CD4-positive, CD25-positive, alpha-beta regulatory T cell (primary cell): Measurements from ENCODE around the gene CARD19. TPM values are rescaled to one million over a fixed set of nuclear protein-coding genes. Genes with fewer than 3 reads are reported as not detected.
"Not testable (repeated sequence)": the region's sequence is repeated elsewhere in the genome, so short reads cannot be mapped to it uniquely, and the experiment has no call there.

Experiments used
- ATAC-seq, 2 donors: fragments of 150-1000 bp; cut with Tn5 transposase; one replicate each; pipeline ENCODE4 v1.10.0; 2021; ENCODE audit warnings: low read depth in 2 of 2, moderate number of reproducible peaks in 2 of 2, moderate library complexity in 1 of 2
- DNase-seq, 3 donors: peaks; one replicate each; pipeline versions ENCODE4 v3.0.0 to v3.0.0-alpha.2; 2012 to 2022; ENCODE audit warnings: mixed read lengths in 1 of 3
- H3K27ac ChIP-seq: one replicate; pipeline ENCODE4 v1.7.0; 2013; ENCODE audit warnings: mild to moderate bottlenecking, low read length; ENCODE audit not compliant: insufficient read depth, poor library complexity, severe bottlenecking
- H3K27me3 ChIP-seq: one replicate; pipeline ENCODE4 v1.7.0; 2013; ENCODE audit warnings: low read length; ENCODE audit not compliant: control insufficient read depth, insufficient read depth
- H3K36me3 ChIP-seq: one replicate; pipeline ENCODE4 v1.7.0; 2013; ENCODE audit warnings: mild to moderate bottlenecking, low read length, moderate library complexity; ENCODE audit not compliant: control insufficient read depth, insufficient read depth
- H3K4me1 ChIP-seq: 2 replicates; pipeline ENCODE4 v1.7.0; 2013; ENCODE audit warnings: mild to moderate bottlenecking, low read length; ENCODE audit not compliant: insufficient read depth, control insufficient read depth, poor library complexity, severe bottlenecking
- H3K4me3 ChIP-seq: one replicate; pipeline ENCODE4 v1.7.0; 2013; ENCODE audit warnings: low read depth, mild to moderate bottlenecking, low read length, moderate library complexity
- H3K9me3 ChIP-seq, 2 experiments: 1 replicate in 1 of 2; 2 replicates in 1 of 2; pipeline ENCODE4 v1.7.0; 2013; ENCODE audit warnings: low read length in 2 of 2, mild to moderate bottlenecking in 1 of 2, moderate library complexity in 1 of 2; ENCODE audit not compliant: control insufficient read depth in 2 of 2
- H3K27ac Mint-ChIP-seq, 3 donors: one replicate each; pipeline ENCODE4 v1.8.0; 2020 to 2022; ENCODE audit warnings: mild to moderate bottlenecking in 3 of 3, mixed read lengths in 3 of 3, moderate library complexity in 2 of 3
- H3K27me3 Mint-ChIP-seq: one replicate; pipeline ENCODE4 v1.8.0; 2022; ENCODE audit warnings: mild to moderate bottlenecking, mixed read lengths
- H3K36me3 Mint-ChIP-seq: one replicate; pipeline ENCODE4 v1.8.0; 2020; ENCODE audit warnings: mixed read lengths
- H3K4me1 Mint-ChIP-seq, 4 donors: one replicate each; pipeline ENCODE4 v1.8.0; 2020 to 2022; ENCODE audit warnings: mixed read lengths in 4 of 4, mild to moderate bottlenecking in 1 of 4
- H3K4me3 Mint-ChIP-seq, 4 donors: one replicate each; pipeline ENCODE4 v1.8.0; 2020 to 2022; ENCODE audit warnings: mild to moderate bottlenecking in 4 of 4, mixed read lengths in 4 of 4, moderate library complexity in 3 of 4
- H3K9me3 Mint-ChIP-seq, 7 donors: one replicate each; pipeline ENCODE4 v1.8.0; 2020 to 2022; ENCODE audit warnings: mixed read lengths in 7 of 7, mild to moderate bottlenecking in 3 of 7, moderate library complexity in 2 of 7
- polyA plus RNA-seq, 4 donors: library from polyadenylated mRNA; unstranded; fragments of 300-500 nt; fragmentation: Illumina TruSeq; gene quantifications; one replicate each; pipeline ENCODE4 v1.2.3, GENCODE V29; 2021
- total RNA-seq: library from RNA; stranded (reverse); gene quantifications from one replicate; pipeline ENCODE4 v1.2.3, GENCODE V29; 2022

CARD19 gene
- total and polyA plus RNA-seq, 5 donors from 2014 or later = 60.0 to 89.1 (median 72.6) TPM

- Histone ChIP-seq H3K27ac (peak overlapping the region; percentile 91), H3K36me3 (no peaks in the 10 kb centered on the region), H3K9me3 (no peaks in the 10 kb centered on the region), H3K4me3 (peak overlapping the region; percentile 79), H3K4me1 (peaks cover 71% of the 10 kb centered on the region), H3K27me3 (no peaks in the 10 kb centered on the region)
- ATAC-seq (no peak), DNase-seq (no peak)
- peaks cover 4% of the 10 kb centered on the region for H3K36me3 Mint-ChIP-seq
- peak overlapping the region; percentile 87 to 97 (median 94) for H3K4me3 Mint-ChIP-seq
- H3K4me1 Mint-ChIP-seq = peaks cover 6 to 80% (median 56%) of the 10 kb centered on the region in 4 donors
- peak overlapping the region; percentile 90 to 97 (median 96) for H3K27ac Mint-ChIP-seq
- H3K9me3 Mint-ChIP-seq = no peaks in the 10 kb centered on the region
- H3K27me3 Mint-ChIP-seq = no peaks in the 10 kb centered on the region
Observed at GRCh38 chr9:93096811-93097382, 880 bp downstream of the CARD19 start.

- Histone ChIP-seq H3K27ac (peak overlapping the region; percentile 91), H3K36me3 (no peaks in the 10 kb centered on the region), H3K9me3 (no peaks in the 10 kb centered on the region), H3K27me3 (no peaks in the 10 kb centered on the region), H3K4me1 (peaks cover 68% of the 10 kb centered on the region), H3K4me3 (peak overlapping the region; percentile 79)
- peak overlapping the region; percentile 87 to 97 (median 94) for H3K4me3 Mint-ChIP-seq
- H3K27me3 Mint-ChIP-seq = no peaks in the 10 kb centered on the region
- H3K36me3 Mint-ChIP-seq = peaks cover 4% of the 10 kb centered on the region
- ATAC-seq = no peak
- H3K27ac Mint-ChIP-seq = peak overlapping the region; percentile 94 to 97 (median 96)
- H3K4me1 Mint-ChIP-seq = peaks cover 12 to 79% (median 56%) of the 10 kb centered on the region in 4 donors
- no peak for DNase-seq
- H3K9me3 Mint-ChIP-seq = no peaks in the 10 kb centered on the region
Observed at GRCh38 chr9:93097511-93098201, 1.6 kb downstream of the CARD19 start.

- peak overlapping the region; percentile 79 for H3K4me3 ChIP-seq
- Mint-ChIP-seq H3K9me3 (peaks cover 0 to under 1% (median 0%) of the 10 kb centered on the region in 7 donors), H3K27me3 (no peaks in the 10 kb centered on the region), H3K4me3 (peak overlapping the region; percentile 87 to 97 (median 94)), H3K4me1 (peaks cover 19 to 79% (median 56%) of the 10 kb centered on the region in 4 donors), H3K27ac (peak overlapping the region; percentile 91 to 97 (median 94)), H3K36me3 (peaks cover 6% of the 10 kb centered on the region)
- peaks cover 65% of the 10 kb centered on the region for H3K4me1 ChIP-seq
- H3K36me3 ChIP-seq = no peaks in the 10 kb centered on the region
- H3K9me3 ChIP-seq = peaks cover 0 to under 1% of the 10 kb centered on the region in 2 experiments
- ATAC-seq = no peak
- no peaks in the 10 kb centered on the region for H3K27me3 ChIP-seq
- peak; percentile 31 to 67 (median 49) for DNase-seq
- peak overlapping the region; percentile 91 for H3K27ac ChIP-seq
Observed at GRCh38 chr9:93098236-93098946, 2.4 kb downstream of the CARD19 start.

- Histone ChIP-seq H3K27me3 (no peaks in the 10 kb centered on the region), H3K4me1 (peaks cover 52% of the 10 kb centered on the region), H3K9me3 (peaks cover 8 to 10% of the 10 kb centered on the region in 2 experiments), H3K4me3 (peak overlapping the region; percentile 1), H3K36me3 (peaks cover 12% of the 10 kb centered on the region), H3K27ac (peak overlapping the region; percentile 23)
- ATAC-seq (no peak), DNase-seq (no peak)
- H3K4me3 Mint-ChIP-seq = peak overlapping the region; percentile 59 to 97 (median 94)
- H3K9me3 Mint-ChIP-seq = peaks cover 0 to 10% (median 3%) of the 10 kb centered on the region in 7 donors
- no peaks in the 10 kb centered on the region for H3K27me3 Mint-ChIP-seq
- H3K36me3 Mint-ChIP-seq = peaks cover 16% of the 10 kb centered on the region
- peak overlapping the region; percentile 82 to 97 (median 95) for H3K27ac Mint-ChIP-seq
- peaks cover 28 to 77% (median 53%) of the 10 kb centered on the region in 4 donors for H3K4me1 Mint-ChIP-seq
Observed at GRCh38 chr9:93099551-93100275, 3.7 kb downstream of the CARD19 start.

- peaks cover 31 to 77% (median 56%) of the 10 kb centered on the region in 4 donors for H3K4me1 Mint-ChIP-seq
- peak overlapping the region in 2 of 3 donors; percentile 25 to 63 for H3K27ac Mint-ChIP-seq
- H3K4me3 Mint-ChIP-seq = peak overlapping the region in 3 of 4 donors; percentile 39 to 90 (median 59)
- H3K9me3 ChIP-seq = peaks cover 8 to 10% of the 10 kb centered on the region in 2 experiments
- H3K36me3 ChIP-seq = peaks cover 12% of the 10 kb centered on the region
- peaks cover 0 to 13% (median 3%) of the 10 kb centered on the region in 7 donors for H3K9me3 Mint-ChIP-seq
- peaks cover 20% of the 10 kb centered on the region for H3K36me3 Mint-ChIP-seq
- no peak overlapping the region for H3K27ac ChIP-seq
- H3K4me3 ChIP-seq = no peak overlapping the region
- ATAC-seq (no peak), DNase-seq (no peak)
- no peaks in the 10 kb centered on the region for H3K27me3 ChIP-seq
- no peaks in the 10 kb centered on the region for H3K27me3 Mint-ChIP-seq
- peaks cover 47% of the 10 kb centered on the region for H3K4me1 ChIP-seq
Observed at GRCh38 chr9:93100276-93100636, 4.2 kb downstream of the CARD19 start.

- H3K4me1 ChIP-seq = peaks cover 55% of the 10 kb centered on the region
- H3K9me3 Mint-ChIP-seq = peaks cover 0 to 13% (median 7%) of the 10 kb centered on the region in 7 donors
- H3K27me3 Mint-ChIP-seq, H3K27ac ChIP-seq, ATAC-seq, H3K27me3 ChIP-seq, DNase-seq, H3K4me3 ChIP-seq: not testable (repeated sequence)
- peaks cover 38 to 85% (median 62%) of the 10 kb centered on the region in 4 donors for H3K4me1 Mint-ChIP-seq
- H3K4me3 Mint-ChIP-seq = peak overlapping the region in 1 of 4 donors; percentile 90
- H3K36me3 Mint-ChIP-seq = peaks cover 26% of the 10 kb centered on the region
- H3K36me3 ChIP-seq = peaks cover 12% of the 10 kb centered on the region
- peaks cover 8 to 10% of the 10 kb centered on the region in 2 experiments for H3K9me3 ChIP-seq
- H3K27ac Mint-ChIP-seq = peak overlapping the region in 2 of 3 donors; percentile 25 to 84
Observed at GRCh38 chr9:93101086-93101485, 5.1 kb downstream of the CARD19 start.

- Histone ChIP-seq H3K9me3 (peaks cover 8 to 10% of the 10 kb centered on the region in 2 experiments), H3K27me3 (no peaks in the 10 kb centered on the region), H3K36me3 (peaks cover 22% of the 10 kb centered on the region), H3K4me1 (peaks cover 46% of the 10 kb centered on the region), H3K4me3 (peak overlapping the region; percentile 26), H3K27ac (no peak overlapping the region)
- Mint-ChIP-seq H3K27ac (peak overlapping the region; percentile 18 to 56 (median 18)), H3K4me1 (peaks cover 43 to 81% (median 60%) of the 10 kb centered on the region in 4 donors), H3K27me3 (no peaks in the 10 kb centered on the region), H3K4me3 (peak overlapping the region; percentile 17 to 71 (median 57)), H3K9me3 (peaks cover 0 to 13% (median 7%) of the 10 kb centered on the region in 7 donors), H3K36me3 (peaks cover 32% of the 10 kb centered on the region)
- ATAC-seq = no peak
- no peak for DNase-seq
Observed at GRCh38 chr9:93105620-93106019, 9.6 kb downstream of the CARD19 start.
